ENCODE data around the gene ALDH1L1. TPM values are rescaled to one million over a fixed set of nuclear protein-coding genes. Genes with fewer than 3 reads are reported as not detected.

ALDH1L1 gene
- total and polyA plus RNA-seq, 2 of the 13 experiments (the other 11 are each of a cell fraction or from before 2014, with no cell fraction given): 11.2 to 28.7 TPM

GRCh38 chr3:126116526-126116925 lies 63.9 kb downstream of the ALDH1L1 start:
- ChIA-PET CTCF (ENCODE audit: low intra/inter-chr PET ratio, low total read pairs) (no interaction called here), POLR2A (no interaction called here)
- no TSS peak for BruUV-seq (replicated peaks)
- Histone ChIP-seq H3K36me3 (replicated peaks in 1 of 2; ENCODE audit: control insufficient read depth in 1 of 2, insufficient read depth in 2 of 2, low read length in 2 of 2) (peaks cover 4 to 11% of the 10 kb centered on the region in 2 experiments; a peak in 1 of 5 replicates), H3K27me3 (ENCODE audit: control insufficient read depth in 1 of 2, insufficient read depth in 2 of 2, low read length in 2 of 2) (no peaks in the 10 kb centered on the region), H3K9me3 (ENCODE audit: low read length) (no peaks in the 10 kb centered on the region), H3K4me3 (replicated peaks in 1 of 3; ENCODE audit: insufficient read depth in 1 of 3, low read depth in 2 of 3, low read length in 3 of 3) (no peak overlapping the region), H4K20me1 (ENCODE audit: insufficient read depth, low read length) (no peaks in the 10 kb centered on the region), H3K79me2 (ENCODE audit: insufficient read depth, low read length) (no peaks in the 10 kb centered on the region), H3K4me1 (ENCODE audit: insufficient read depth, low read length) (no peaks in the 10 kb centered on the region), H3K27ac (ENCODE audit: extremely low read length, insufficient read depth, low read length) (no peak overlapping the region), H2AFZ (ENCODE audit: low read length) (no peak overlapping the region), H3K4me2 (ENCODE audit: low read depth, low read length) (no peak overlapping the region), H3K9ac (ENCODE audit: insufficient read depth, low read depth, low read length) (no peak overlapping the region)
- in situ Hi-C loops (cut with HindIII; ENCODE audit: extremely low pct_ligation_motif_present, low pct_unique_long_range_greater_than_20kb) (no loop called here), intact Hi-C loops (cut with micrococcal nuclease; ENCODE audit: unreplicated experiment) (loop anchor here (10.0 kb wide), 1 partner anchor 142 kb away; no protein-coding TSS in a partner anchor)
- 36% methylated on average over 1 of the region's 1 CpG for WGBS (ENCODE audit: low lambda C conversion rate)
- DNase-seq (ENCODE audit: low spot score) (no peak), ATAC-seq (no peak), FAIRE-seq (no peak)
- no peak for TF ChIP-seq KIAA2018 (CRISPR knock-in tag; IDR thresholded peaks at IDR 0.05; ENCODE audit: borderline replicate concordance)
- no peak for TF ChIP-seq RARA (CRISPR knock-in tag; IDR thresholded peaks at IDR 0.05)
- no peak for TF ChIP-seq MLXIP (CRISPR knock-in tag; IDR thresholded peaks at IDR 0.05; ENCODE audit: borderline replicate concordance)
- no peak for TF ChIP-seq GATA4 (IDR thresholded peaks at IDR 0.05; ENCODE audit: borderline replicate concordance, low read depth)
- TF ChIP-seq PCBP2 (optimal IDR thresholded peaks at IDR 0.05; ENCODE audit: low read depth, low read length, poor library complexity, severe bottlenecking): no peak
- no peak for TF ChIP-seq HOXA9 (CRISPR knock-in tag; IDR thresholded peaks at IDR 0.05; ENCODE audit: borderline replicate concordance)
- TF ChIP-seq SALL1 (CRISPR knock-in tag; IDR thresholded peaks at IDR 0.05): no peak
- no peak for TF ChIP-seq ZNF615 (CRISPR knock-in tag; IDR thresholded peaks at IDR 0.05; ENCODE audit: borderline replicate concordance)
- no peak for TF ChIP-seq ZSCAN25 (CRISPR knock-in tag; IDR thresholded peaks at IDR 0.05)
- TF ChIP-seq ZNF777 (CRISPR knock-in tag; IDR thresholded peaks at IDR 0.05): no peak
- TF ChIP-seq PHF5A (CRISPR knock-in tag; IDR thresholded peaks at IDR 0.05; ENCODE audit: low read depth, unreplicated experiment): no peak
- TF ChIP-seq NR1H2 (CRISPR knock-in tag; IDR thresholded peaks at IDR 0.05; ENCODE audit: borderline replicate concordance, low read depth): no peak

All from HepG2 (cell line).